Duodenal mucosa (tissue), 2 donors: ENCODE data around the gene TMEM202.

Experiments used
- H3K27ac ChIP-seq: one replicate; pipeline ENCODE4 v1.7.0; 2013; ENCODE audit warnings: low read depth, low read length
- H3K27me3 ChIP-seq, 2 donors: one replicate each; pipeline ENCODE4 v1.7.0; 2013; ENCODE audit warnings: low read length in 2 of 2, control low read depth in 1 of 2; ENCODE audit not compliant: insufficient read depth in 2 of 2, control insufficient read depth in 1 of 2
- H3K36me3 ChIP-seq, 2 donors: one replicate each; pipeline ENCODE4 v1.7.0; 2013; ENCODE audit warnings: low read length in 2 of 2, control low read depth in 1 of 2; ENCODE audit not compliant: insufficient read depth in 2 of 2, control insufficient read depth in 1 of 2
- H3K4me1 ChIP-seq, 2 donors: one replicate each; pipeline ENCODE4 v1.7.0; 2013; ENCODE audit warnings: low read length in 2 of 2, control low read depth in 1 of 2; ENCODE audit not compliant: insufficient read depth in 2 of 2, control insufficient read depth in 1 of 2
- H3K4me3 ChIP-seq, 2 donors: one replicate each; pipeline ENCODE4 v1.7.0; 2013; ENCODE audit warnings: low read length in 2 of 2, low read depth in 1 of 2
- H3K9ac ChIP-seq, 2 donors: one replicate each; pipeline ENCODE4 v1.7.0; 2013; ENCODE audit warnings: low read length in 2 of 2, low read depth in 1 of 2
- H3K9me3 ChIP-seq, 2 donors: one replicate each; pipeline ENCODE4 v1.7.0; 2013; ENCODE audit warnings: low read length in 2 of 2, control low read depth in 1 of 2; ENCODE audit not compliant: control insufficient read depth in 1 of 2

Gene TMEM202, protein sequence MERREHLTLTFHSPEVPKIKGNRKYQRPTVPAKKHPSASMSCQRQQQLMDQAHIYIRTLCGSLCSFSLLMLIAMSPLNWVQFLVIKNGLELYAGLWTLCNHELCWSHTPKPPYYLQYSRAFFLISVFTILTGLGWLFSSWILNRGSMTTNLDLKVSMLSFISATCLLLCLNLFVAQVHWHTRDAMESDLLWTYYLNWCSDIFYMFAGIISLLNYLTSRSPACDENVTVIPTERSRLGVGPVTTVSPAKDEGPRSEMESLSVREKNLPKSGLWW

GRCh38 chr15:72397796-72398588 lies at the start of gene TMEM202:
TMEM202 (plus strand) TSS chr15:72398305; CDS start chr15:72398327, 22 bp downstream.
- Histone ChIP-seq H3K9me3 (no peaks in the 10 kb centered on the region), H3K9ac (no peak within 1 kb of the TSS), H3K36me3 (no peaks in the 10 kb centered on the region), H3K27me3 (no peaks in the 10 kb centered on the region), H3K4me1 (peaks cover 12 to 13% of the 10 kb centered on the region in 2 donors), H3K27ac (no peak within 1 kb of the TSS), H3K4me3 (peak within 1 kb of the TSS in 1 of 2 donors; percentile 43)

DNA sequence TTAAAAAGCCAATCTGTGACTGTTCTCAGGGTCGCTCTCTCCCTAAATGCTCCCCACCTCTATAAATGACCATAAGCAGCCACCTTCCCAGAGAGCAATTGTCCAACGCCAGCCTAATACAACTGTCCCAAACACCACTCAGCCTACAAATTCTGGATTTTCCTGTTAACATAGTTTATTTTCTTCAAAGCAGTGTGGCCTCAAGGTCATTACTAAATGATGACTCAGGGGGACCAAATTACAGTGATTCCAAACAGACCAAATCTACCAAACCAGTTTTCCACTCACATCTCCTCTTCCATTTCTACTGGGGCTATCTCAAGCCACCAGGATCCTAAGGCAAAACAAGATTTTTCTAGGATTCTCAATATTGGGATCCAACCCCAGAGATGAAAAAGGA lies 44.8 kb upstream of the TMEM202 start:
- Histone ChIP-seq H3K9ac (no peak overlapping the region), H3K27me3 (no peaks in the 10 kb centered on the region), H3K4me3 (no peak overlapping the region), H3K9me3 (no peaks in the 10 kb centered on the region), H3K27ac (no peak overlapping the region), H3K36me3 (peaks cover 45 to 76% of the 10 kb centered on the region in 2 donors), H3K4me1 (no peaks in the 10 kb centered on the region)

- Histone ChIP-seq H3K27ac (no peak overlapping the region), H3K9me3 (no peaks in the 10 kb centered on the region), H3K36me3 (peaks cover 36 to 68% of the 10 kb centered on the region in 2 donors), H3K4me3 (no peak overlapping the region), H3K4me1 (peaks cover 7% of the 10 kb centered on the region in 2 donors), H3K9ac (no peak overlapping the region), H3K27me3 (no peaks in the 10 kb centered on the region)
Measured at GRCh38 chr15:72354496-72354895, 43.6 kb upstream of the TMEM202 start.

DNA sequence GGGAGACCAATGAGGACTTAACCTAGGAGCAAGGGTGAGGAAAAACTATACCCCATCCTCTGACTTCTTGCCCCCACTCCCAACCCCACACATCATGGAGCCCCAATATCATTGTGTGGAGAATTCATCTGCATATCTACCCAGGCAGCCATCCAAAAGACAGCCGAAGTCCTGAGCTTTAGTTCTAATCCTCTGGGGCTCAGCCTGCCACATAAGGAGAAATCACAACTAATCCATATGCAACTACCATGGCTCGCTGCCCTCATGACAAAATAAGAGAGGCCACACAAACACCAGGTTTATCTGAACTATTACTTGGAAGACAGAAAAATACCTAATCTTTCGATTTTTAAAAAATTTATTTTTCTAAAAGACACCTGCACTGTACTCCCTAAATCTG lies 40.0 kb upstream of the TMEM202 start:
- Histone ChIP-seq H3K27ac (no peak overlapping the region), H3K9me3 (no peaks in the 10 kb centered on the region), H3K27me3 (no peaks in the 10 kb centered on the region), H3K4me1 (peaks cover 7% of the 10 kb centered on the region in 2 donors), H3K36me3 (peaks cover 23 to 43% of the 10 kb centered on the region in 2 donors), H3K9ac (no peak overlapping the region), H3K4me3 (no peak overlapping the region)

DNA sequence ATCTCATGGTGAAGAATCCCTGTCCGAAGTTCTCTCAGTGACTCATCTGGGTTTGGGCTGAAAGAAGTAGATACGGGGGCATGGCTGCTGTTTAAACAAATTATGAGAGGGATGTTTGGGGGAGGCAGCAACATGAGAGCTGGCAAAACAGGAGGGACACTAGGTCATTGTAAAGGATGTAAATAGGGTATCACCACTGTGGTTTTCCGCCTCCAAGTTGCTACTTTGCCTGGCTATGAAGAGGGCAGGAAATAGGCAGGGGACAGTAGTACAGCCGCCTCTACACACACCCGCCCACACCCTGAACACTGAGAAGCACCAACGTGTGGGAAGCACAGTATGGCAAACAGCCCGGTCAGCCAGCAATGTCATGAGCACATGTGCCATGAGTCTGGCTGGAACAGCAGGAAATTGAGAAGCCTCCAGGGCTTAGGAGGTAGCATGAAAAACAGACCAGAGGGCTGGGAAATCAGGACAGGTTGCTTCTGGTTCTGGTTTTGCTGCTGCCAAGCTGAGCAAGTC lies 39.4 kb upstream of the TMEM202 start:
- peaks cover 23 to 37% of the 10 kb centered on the region in 2 donors for H3K36me3 ChIP-seq
- H3K9ac ChIP-seq, result no peak overlapping the region
- peaks cover 7% of the 10 kb centered on the region in 2 donors for H3K4me1 ChIP-seq
- H3K27me3 ChIP-seq, result no peaks in the 10 kb centered on the region
- H3K27ac ChIP-seq, result no peak overlapping the region
- H3K9me3 ChIP-seq, result no peaks in the 10 kb centered on the region
- H3K4me3 ChIP-seq, result no peak overlapping the region

- Histone ChIP-seq H3K27me3 (no peaks in the 10 kb centered on the region), H3K4me1 (peaks cover 7% of the 10 kb centered on the region in 2 donors), H3K27ac (no peak overlapping the region), H3K9ac (no peak overlapping the region), H3K4me3 (no peak overlapping the region), H3K9me3 (no peaks in the 10 kb centered on the region), H3K36me3 (peaks cover 4 to 14% of the 10 kb centered on the region in 2 donors)
Measured at GRCh38 chr15:72361176-72361575, 36.9 kb upstream of the TMEM202 start.

GRCh38 chr15:72365844-72366243 lies 32.3 kb upstream of the TMEM202 start:
- Histone ChIP-seq H3K9ac (no peak overlapping the region), H3K4me1 (peaks cover 6 to 16% of the 10 kb centered on the region in 2 donors), H3K27me3 (no peaks in the 10 kb centered on the region)

GRCh38 chr15:72368325-72368724 lies 29.8 kb upstream of the TMEM202 start:
- Histone ChIP-seq H3K4me1 (peaks cover 6 to 19% of the 10 kb centered on the region in 2 donors), H3K27me3 (no peaks in the 10 kb centered on the region), H3K36me3 (peaks cover 0 to 19% of the 10 kb centered on the region in 2 donors), H3K9ac (no peak overlapping the region), H3K9me3 (no peaks in the 10 kb centered on the region), H3K4me3 (no peak overlapping the region), H3K27ac (no peak overlapping the region)

More at GRCh38 chr15:72365844-72366243, 32.3 kb upstream of the TMEM202 start:
- peaks cover 0 to 16% of the 10 kb centered on the region in 2 donors for H3K36me3 ChIP-seq
- H3K27ac ChIP-seq, result no peak overlapping the region
- no peak overlapping the region for H3K4me3 ChIP-seq
- H3K9me3 ChIP-seq, result no peaks in the 10 kb centered on the region

- no peak overlapping the region for H3K27ac ChIP-seq
Measured at GRCh38 chr15:72368899-72369298, 29.2 kb upstream of the TMEM202 start.

DNA sequence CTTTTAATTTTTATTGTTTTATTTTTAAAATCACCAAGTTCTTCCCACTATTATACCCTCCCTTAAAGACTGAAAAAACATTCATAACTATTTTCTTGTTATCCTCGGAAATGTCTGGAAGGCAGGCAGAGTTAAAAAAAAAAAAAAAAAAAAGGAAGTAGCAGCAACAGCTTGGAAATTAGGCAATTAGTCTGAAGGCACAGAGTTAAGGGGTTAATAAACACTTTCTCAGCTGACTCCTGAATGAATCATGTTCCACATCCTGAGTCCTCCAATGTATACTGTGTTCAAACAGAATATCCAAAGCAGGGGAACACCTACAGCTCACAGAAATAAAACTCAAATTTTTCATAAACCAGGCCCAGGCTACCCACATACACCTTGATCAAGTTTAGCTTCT lies 28.1 kb upstream of the TMEM202 start:
- H3K4me1 ChIP-seq, result peaks cover 13 to 19% of the 10 kb centered on the region in 2 donors

More at GRCh38 chr15:72368899-72369298, 29.2 kb upstream of the TMEM202 start:
- Histone ChIP-seq H3K27me3 (no peaks in the 10 kb centered on the region), H3K4me1 (peaks cover 6 to 19% of the 10 kb centered on the region in 2 donors), H3K36me3 (peaks cover 0 to 19% of the 10 kb centered on the region in 2 donors), H3K4me3 (no peak overlapping the region), H3K9me3 (no peaks in the 10 kb centered on the region), H3K9ac (no peak overlapping the region)

More for the DNA sequence above, 28.1 kb upstream of the TMEM202 start:
- Histone ChIP-seq H3K9ac (no peak overlapping the region), H3K4me3 (no peak overlapping the region), H3K36me3 (peaks cover 0 to 19% of the 10 kb centered on the region in 2 donors), H3K27ac (no peak overlapping the region), H3K27me3 (no peaks in the 10 kb centered on the region), H3K9me3 (no peaks in the 10 kb centered on the region)
